GM21528 (cell line): ENCODE measurements around the gene LIMS1.
"Not testable (repeated sequence)": the region's sequence is repeated elsewhere in the genome, so short reads cannot be mapped to it uniquely, and the experiment has no call there.

Experiments
- ATAC-seq: cut with Tn5 transposase; IDR thresholded peaks from one replicate; pipeline ENCODE4 v1.9.1; 2021; ENCODE audit warnings: mild to moderate bottlenecking, moderate library complexity; ENCODE audit not compliant: unreplicated experiment, low FRiP score

Gene LIMS1

DNA sequence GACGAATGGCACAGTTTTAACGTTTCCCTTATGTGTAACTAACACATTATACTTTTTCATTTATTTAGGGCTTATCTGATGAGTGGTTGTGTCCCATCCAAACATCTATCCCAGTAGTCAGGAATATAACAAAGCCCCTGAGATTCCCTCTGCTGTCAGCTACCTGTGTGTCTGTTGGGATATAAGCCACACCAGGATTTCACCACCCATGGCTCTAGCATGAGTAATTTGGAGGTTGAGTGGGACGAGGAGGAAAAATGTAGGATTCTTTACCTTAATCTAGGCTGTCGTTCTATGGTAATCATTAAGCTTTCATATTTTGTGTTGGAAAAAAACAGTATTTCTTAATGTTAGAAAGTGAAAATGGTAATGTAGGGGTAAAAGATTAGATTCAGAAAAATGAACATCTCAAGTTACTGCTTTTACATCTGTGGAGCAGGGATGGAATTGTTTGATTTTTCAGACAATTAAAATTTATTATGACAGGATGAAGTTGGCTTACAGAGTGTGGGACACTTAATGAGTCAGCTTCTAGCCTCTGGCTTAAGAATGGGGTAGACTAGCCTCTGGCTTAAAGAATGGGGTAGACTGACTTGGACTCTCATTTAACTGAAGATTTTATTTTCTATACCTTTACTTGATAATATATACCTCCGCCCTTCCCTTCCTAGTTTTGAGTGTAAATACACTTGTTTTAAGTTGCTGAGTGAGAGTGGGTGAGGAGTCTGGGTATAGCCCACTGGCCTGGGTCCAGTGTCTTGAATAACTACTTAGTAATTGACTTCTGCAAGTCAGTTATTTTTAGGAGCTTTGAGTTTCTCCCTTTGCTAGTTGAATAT lies 96.5 kb downstream of the LIMS1 start:
- ATAC-seq: no peak

DNA sequence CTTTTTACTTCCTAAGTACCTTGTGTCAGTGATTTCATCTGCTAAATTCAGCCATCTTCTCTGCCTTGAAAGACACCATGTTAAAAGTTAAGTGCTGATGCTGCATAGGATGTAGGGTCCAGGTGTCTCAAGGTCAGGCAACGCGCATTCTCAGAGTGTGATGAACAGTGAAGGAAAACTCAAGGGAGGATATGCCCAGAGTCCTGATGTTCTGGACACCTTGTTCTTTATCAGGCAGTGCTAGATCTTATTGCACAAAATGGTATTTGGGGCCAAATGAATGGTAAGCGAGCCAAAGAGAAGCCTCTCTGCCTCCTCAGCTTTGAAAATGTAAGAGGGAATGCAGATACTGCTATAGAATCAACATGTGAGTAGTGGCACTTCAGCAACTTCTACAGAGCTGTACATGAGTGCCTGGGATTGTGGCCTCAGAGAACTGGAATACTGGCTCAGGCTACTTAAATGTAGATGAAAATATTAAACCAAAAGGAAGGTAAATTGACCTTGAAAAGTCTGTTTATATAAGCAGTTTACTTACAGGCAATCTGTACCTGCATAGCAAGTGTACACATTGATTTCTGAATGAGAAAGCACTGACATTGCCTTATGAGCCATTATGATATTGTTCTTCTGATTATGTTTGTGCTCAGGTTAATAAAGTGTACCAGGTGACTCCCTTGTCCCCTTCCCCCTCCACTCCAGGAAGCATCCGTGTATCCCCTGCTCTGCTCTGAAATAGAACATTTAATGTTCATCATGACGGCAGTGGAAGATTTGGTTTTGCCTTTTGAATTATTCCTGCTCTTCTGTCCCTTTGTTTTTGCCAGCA lies 98.3 kb downstream of the LIMS1 start:
- ATAC-seq: no peak

DNA sequence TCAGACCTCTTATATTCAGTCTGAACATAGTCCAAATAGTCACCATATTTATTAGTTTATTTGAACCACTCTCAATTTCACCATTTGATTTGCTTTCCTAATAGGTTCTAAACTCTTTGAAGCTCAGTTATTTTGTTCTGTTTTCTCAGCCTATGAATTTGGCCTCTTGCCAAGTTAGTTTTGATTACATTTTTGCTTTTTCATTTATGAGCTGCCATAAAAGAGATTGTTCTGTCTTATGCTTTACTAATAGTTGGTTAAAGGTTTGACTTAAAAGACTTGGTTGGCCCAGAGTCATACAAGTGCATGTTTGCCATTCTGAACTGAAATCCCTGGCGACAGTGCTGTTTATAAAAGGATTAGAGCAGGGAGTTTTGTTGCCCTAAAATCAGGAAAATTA lies 99.1 kb downstream of the LIMS1 start:
- no peak for ATAC-seq

GRCh38 chr2:108634011-108634410 lies 99.7 kb downstream of the LIMS1 start:
- no peak for ATAC-seq

DNA sequence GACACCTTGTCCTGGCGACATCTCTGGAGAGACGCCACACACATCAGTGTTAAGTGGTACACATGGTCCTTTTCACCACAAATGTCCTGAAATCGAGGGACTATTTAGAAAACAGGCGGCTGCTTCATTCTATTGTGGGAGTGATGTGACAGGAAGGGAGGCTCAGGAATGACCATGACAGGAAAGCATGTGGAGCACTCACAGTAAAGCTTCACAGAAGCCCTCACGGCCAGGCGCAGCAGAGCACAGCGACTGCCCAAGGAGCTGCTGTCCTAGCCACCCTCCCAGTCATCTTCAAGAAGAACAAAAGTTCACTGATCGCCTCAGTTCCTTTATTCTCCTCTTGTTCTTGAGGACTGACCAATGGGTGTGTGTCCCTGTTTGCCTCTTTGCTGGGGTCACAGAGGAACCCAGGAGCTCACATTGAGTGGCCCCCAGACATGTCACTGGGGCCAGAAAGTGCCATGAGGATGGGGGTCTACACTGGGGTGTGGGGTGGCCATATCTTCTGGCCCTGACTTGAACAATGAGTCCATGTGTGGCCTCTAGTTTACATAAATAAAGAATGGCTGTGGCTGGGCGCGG lies 100.4 kb downstream of the LIMS1 start:
- no peak for ATAC-seq

DNA sequence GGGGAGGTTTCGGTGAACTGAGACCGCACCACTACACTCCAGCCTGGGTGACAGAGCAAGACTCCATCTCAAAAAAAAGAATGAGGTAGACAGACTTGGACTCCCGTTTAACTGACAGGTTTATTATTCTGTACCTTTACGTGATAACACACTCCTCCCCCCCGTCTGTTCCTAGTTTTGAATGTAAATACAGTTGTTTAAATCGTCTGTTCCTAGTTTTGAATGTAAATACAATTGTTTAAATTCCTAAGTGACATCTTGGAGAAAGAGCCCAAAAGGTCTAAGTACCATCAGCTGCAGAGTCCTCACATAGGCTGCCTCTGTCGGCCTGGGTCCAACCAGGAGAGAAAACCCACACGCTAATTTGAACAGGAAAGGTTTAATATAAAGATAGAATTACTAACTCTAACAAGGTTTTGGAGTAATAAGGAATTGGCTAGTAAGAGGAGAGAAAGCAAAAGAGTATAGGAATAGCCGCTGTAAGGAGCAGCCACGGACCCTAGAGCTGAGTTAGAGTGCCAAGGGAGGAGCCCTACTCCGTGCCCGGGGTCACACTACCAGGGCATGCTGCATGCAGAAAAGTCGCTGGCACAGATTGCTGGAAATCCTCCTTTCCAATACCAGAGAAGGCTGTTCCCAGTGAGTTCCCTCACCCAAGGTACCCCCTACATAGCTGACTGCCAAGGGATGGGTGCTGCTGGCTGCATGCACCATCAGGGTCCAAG lies 101.5 kb downstream of the LIMS1 start:
- peak; percentile 20 for ATAC-seq

DNA sequence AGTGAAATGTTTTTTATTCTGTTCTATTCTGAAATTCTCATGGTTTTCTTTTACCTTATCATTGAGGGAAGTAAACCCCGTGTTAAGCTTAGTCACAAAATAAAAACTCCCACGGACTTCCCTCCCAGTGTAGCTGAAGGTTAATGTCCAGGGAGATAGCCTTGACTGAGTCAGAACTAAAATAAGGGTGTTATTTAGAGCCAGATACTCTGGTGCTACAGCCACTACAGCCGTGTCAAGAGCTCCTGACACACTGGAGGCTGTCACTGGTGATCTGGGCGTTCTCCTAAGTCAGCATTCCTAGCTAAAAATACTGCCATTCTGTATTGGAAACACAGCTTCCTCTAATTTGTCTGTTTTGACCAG lies 103.0 kb downstream of the LIMS1 start:
- no peak for ATAC-seq

GRCh38 chr2:108640731-108641130 lies 106.5 kb downstream of the LIMS1 start:
- ATAC-seq: no peak

DNA sequence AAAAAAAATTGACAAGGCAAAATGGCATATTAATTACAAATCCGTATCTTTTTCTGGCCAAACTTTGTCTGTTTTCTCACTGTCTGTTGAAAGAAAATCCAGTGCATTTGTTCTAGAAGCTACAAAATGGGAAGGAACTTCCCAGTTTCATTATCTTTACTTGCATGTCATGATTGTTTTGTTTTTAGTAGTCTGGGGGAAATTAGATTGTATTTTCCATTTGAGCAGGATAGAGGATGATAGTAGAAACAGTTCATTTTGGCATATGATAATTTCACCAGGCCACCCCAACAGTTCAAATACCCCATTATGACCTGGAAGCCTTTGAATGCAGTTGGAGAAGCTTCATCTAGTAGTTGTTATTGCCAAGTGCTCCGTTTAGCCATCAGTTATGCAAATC lies 107.5 kb downstream of the LIMS1 start:
- ATAC-seq: no peak

DNA sequence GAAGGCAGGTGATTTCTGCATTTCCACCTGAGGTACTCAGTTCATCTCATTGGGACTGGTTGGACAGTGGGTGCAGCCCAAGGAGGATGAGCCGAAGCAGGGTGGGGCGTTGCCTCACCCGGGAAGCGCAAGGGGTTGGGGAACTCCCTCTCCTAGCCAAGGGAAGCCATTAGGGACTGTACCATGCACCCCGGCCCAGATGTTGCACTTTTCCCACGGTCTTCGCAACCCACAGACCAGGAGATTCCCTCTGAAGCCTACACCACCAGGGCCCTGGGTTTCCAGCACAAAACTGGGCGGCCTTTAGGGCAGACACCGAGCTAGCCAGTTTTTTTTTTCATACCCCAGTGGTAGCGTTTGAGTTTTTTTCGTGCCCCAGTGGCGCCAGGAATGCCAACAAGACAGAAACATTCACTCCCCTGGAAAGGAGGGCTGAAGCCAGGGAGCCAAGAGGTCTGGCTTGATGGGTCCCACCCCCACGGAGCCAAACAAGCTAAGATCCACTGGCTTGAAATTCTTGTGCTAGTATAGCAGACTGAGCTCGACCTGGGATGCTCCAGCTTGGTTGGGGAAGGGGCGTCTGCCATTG lies 109.1 kb downstream of the LIMS1 start:
- no peak for ATAC-seq

GRCh38 chr2:108643862-108644261 lies 109.6 kb downstream of the LIMS1 start:
- ATAC-seq: not testable (repeated sequence)

GRCh38 chr2:108644446-108644845 lies 110.2 kb downstream of the LIMS1 start:
- ATAC-seq: not testable (repeated sequence)

DNA sequence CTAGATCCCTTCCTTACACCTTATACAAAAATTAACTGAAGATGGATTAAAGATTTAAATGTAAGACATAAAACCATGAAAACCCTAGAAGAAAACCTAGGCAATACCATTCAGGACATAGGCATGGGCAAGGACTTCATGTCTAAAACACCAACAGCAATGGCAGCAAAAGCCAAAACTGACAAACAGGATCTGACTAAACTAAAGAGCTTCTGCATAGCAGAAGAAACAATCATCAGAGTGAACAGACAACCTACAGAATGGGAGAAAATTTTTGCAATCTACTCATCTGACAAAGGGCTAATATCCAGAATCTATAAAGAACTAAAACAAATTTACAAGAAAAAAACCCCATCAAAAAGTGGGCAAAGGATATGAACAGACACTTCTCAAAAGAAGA lies 114.5 kb downstream of the LIMS1 start:
- not testable (repeated sequence) for ATAC-seq

DNA sequence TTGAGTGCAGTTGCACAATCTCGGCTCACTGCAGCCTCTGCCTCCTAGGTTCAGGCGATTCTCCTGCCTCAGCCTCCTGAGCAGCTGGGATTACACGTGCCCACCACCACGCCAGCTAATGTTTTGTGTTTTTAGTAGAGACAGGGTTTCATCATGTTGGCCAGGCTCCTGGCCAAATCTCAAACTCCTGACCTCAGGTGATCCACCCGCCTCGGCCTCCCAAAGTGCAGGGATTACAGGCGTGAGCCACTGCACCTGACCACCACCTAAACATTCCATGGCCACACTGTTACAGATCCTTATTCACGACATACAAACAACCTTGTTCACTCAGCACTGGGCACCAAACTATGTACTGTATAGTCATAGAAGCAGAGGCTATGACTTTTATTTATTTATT lies 116.2 kb downstream of the LIMS1 start:
- ATAC-seq: not testable (repeated sequence)

DNA sequence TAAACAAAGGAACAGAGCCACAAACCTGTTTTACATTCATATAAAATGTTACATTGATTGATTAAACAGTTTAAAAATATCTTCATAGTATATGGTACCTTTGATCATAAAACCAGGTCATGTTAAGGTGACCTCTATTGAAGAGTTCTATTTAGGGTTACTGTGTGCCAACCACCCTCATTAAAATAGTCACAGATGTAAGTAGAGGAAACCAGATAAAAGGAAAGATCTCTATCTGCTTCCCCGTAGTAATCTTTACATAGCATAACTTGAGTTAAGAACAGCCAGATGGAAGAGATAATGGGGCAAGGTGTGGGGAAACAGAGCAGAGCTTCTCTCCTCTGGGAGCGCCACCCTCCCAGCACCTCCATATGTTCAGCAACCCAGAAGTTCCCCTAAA lies 117.2 kb downstream of the LIMS1 start:
- ATAC-seq: not testable (repeated sequence)

DNA sequence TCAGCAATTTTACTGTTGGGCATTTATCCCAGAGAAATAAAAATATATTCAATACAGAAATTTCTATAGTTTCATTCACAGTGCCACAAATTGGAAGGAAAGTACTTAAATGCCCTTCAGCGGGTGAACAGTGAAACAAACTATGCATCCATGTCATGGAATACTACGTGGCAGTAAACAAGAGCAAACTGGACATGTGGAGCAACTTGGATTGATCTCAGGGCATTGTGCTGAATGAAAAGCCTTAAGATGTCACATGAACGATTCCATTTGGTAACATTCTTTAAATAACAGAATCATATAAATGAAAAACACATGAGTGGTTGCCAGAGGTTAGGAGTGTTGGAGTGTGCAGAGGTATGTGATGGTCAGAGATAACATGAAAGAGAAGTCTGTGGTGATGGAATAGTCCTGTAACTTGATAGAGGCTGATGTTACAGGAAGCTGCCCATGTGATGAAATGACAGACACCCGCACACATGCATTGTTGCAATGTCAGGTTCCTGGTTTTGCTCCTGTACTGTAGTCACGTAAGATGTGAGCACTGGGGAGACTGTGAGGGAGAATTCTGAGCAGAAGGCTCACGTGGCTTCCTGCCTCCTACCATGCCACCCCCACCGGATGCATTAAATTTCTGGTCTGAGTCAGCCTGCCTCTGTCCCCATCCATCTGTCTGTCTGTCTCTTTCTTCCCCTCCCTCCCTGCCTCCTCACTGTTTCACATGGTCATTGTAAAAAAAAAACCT lies 118.1 kb downstream of the LIMS1 start:
- ATAC-seq: peak; percentile 96

DNA sequence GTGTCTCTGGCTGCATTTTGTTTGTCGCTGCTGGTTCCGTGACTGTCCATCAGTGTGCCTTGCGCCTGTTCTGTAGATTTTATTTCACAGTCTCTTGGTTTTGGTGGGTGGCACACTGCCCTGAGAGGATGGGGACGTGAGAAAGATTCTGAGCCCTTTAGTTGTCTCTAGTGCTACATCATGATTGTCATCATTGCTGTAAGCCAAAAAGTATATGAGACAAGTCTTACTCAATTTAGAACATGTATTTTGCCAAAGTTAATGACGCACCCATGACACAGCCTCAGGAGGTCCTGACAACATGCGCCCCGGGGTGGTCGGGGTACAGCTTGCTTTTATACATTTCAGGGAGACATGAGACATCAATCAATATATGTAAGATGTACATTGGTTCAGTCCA lies 119.2 kb downstream of the LIMS1 start:
- not testable (repeated sequence) for ATAC-seq

DNA sequence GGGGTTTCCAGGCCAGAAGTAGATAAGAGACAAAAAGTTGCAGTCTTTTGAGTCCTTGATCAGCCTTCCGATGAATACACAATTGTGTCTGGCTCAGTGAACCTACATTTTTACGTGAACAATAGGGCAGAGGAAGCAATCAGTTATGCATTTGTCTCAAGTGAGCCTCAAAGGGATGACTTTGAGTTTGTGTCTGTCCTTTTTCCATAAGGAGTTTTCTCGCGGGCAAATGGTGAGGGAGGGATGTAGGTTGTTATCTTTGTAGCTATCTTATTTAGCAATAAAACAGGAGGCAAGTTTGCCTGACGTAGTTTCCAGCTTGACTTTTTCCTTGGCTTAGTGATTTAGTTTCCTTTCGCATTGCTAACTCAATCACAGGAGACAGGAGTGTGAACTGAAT lies 119.6 kb downstream of the LIMS1 start:
- not testable (repeated sequence) for ATAC-seq

DNA sequence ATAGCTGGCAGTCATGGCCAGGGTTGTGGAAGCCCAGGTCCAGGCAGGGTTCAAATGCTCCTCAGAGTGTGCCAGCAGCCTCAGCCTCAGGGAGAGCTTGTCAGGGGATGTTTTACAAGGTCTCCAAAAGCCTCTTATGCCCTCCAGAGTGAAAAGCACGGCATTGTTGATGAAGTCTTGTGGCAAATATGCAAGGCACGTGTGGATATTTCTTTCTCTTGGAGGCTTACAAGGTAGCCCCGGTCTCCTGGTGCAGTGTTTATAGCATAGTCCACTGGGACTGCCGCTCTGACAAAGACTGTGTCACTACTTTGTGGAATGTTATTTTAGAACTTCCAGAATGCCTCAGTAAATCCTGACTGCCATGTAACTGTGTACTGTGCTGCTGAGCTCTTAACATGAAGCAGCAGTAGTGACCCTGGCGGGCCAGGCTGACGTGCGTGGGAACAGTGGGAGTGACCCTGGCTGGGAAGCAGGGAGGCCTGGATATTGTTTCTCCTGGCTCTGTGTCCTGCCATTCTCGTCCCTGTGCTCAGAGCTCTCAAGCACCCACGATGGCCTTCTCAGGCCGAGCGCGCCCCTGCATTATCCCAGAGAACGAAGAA lies 120.4 kb downstream of the LIMS1 start:
- not testable (repeated sequence) for ATAC-seq
